ENCODE measurements around the gene SPOCK1. TPM values are rescaled to one million over a fixed set of nuclear protein-coding genes. Genes with fewer than 3 reads are reported as not detected.
"Not testable (repeated sequence)": the region's sequence is repeated elsewhere in the genome, so short reads cannot be mapped to it uniquely, and the experiment has no call there.

The SPOCK1 gene
- total RNA-seq, 1 donor from 2014 or later = 1.0 TPM

GRCh38 chr5:137001026-137001569 lies 498.0 kb downstream of the SPOCK1 start:
- peak; percentile 30 for DNase-seq

GRCh38 chr5:136999787-137000186 lies 499.3 kb downstream of the SPOCK1 start:
- DNase-seq = no peak

GRCh38 chr5:136998854-136999357 lies 500.2 kb downstream of the SPOCK1 start:
- no peak for DNase-seq

GRCh38 chr5:136994154-136994553 lies 505.0 kb downstream of the SPOCK1 start:
- DNase-seq = no peak

- no peak for DNase-seq
These were observed 506.2 kb downstream of the SPOCK1 start for GRCh38 chr5:136992796-136993489.

- no peak for DNase-seq
These were observed 513.2 kb downstream of the SPOCK1 start for GRCh38 chr5:136985785-136986475.

GRCh38 chr5:136984772-136985446 lies 514.2 kb downstream of the SPOCK1 start:
- DNase-seq = peak; percentile 39

- no peak for DNase-seq
These were observed 517.2 kb downstream of the SPOCK1 start for GRCh38 chr5:136981936-136982335.

- DNase-seq = no peak
These were observed 520.0 kb downstream of the SPOCK1 start for GRCh38 chr5:136979131-136979530.

- no peak for DNase-seq
These were observed 535.6 kb downstream of the SPOCK1 start for GRCh38 chr5:136963504-136963903.

- DNase-seq = no peak
These were observed 541.7 kb downstream of the SPOCK1 start for GRCh38 chr5:136957428-136957827.

GRCh38 chr5:136954142-136954541 lies 545.0 kb downstream of the SPOCK1 start:
- not testable (repeated sequence) for DNase-seq

- DNase-seq = not testable (repeated sequence)
These were observed 545.6 kb downstream of the SPOCK1 start for GRCh38 chr5:136953346-136954069.

GRCh38 chr5:136927571-136927970 lies 571.6 kb downstream of the SPOCK1 start:
- DNase-seq = no peak

- no peak for DNase-seq
These were observed 573.1 kb downstream of the SPOCK1 start for GRCh38 chr5:136926073-136926472.

Other genes starting within 250 kb of the SPOCK1 start
- 21.1 and 32.6 TPM in 2 replicates for gene KLHL3, start 236.8 kb upstream of the SPOCK1 start, total RNA-seq

Measured in dermis blood vessel endothelial cell (primary cell).